LNCAP (cell line): Measurements from ENCODE around the gene TCEA3.
A peak's percentile ranks its signal among the peaks of the same experiment; 100 is the strongest.

Experiments used
- TF ChIP-seq, protein P1 (sequence below): fragments of 450-650 bp; IDR thresholded peaks from 2 replicates; pipeline ENCODE4 v1.5.1; 2017; ENCODE audit warnings: mild to moderate bottlenecking

The TCEA3 gene

DNA sequence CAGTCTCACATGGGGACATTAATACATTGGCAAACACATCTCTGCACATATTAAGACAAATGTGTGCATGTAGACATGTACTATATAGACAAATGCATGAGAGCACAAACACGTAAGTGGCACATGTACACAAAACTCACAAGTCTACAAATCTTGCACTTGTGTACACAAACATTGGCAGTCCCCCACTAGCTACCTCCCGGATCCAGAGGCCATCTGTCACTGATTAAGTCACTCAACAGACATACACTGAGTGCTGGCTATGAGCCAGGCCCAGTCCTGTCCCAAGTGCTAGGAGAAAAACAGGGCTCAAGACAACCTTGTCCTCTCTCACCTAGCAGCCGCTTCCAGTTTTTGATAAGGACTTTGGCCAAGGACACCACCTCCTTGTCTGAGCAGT lies 7.0 kb downstream of the TCEA3 start:
- TF ChIP-seq, protein P1, sequence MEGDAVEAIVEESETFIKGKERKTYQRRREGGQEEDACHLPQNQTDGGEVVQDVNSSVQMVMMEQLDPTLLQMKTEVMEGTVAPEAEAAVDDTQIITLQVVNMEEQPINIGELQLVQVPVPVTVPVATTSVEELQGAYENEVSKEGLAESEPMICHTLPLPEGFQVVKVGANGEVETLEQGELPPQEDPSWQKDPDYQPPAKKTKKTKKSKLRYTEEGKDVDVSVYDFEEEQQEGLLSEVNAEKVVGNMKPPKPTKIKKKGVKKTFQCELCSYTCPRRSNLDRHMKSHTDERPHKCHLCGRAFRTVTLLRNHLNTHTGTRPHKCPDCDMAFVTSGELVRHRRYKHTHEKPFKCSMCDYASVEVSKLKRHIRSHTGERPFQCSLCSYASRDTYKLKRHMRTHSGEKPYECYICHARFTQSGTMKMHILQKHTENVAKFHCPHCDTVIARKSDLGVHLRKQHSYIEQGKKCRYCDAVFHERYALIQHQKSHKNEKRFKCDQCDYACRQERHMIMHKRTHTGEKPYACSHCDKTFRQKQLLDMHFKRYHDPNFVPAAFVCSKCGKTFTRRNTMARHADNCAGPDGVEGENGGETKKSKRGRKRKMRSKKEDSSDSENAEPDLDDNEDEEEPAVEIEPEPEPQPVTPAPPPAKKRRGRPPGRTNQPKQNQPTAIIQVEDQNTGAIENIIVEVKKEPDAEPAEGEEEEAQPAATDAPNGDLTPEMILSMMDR: no peak

DNA sequence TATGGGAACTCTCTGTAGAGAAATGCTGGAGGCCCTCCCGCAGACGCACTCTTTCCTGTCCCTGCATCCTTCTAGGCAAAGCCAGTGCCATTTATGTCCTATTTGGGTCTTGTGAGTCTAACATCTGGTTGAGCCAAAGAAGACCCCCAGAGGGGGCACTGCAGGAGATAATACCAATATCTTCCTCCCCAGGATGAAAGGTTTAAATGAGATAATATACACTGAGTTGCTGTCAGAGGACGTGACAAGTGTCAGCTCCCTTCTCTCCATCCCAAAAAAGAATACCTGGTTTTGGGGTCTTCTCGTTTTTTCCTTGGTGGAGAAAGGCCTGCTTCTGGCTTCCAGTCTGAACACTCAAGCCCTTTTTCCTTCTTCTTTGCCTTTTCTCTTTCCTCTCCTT lies 7.6 kb downstream of the TCEA3 start:
- TF ChIP-seq, protein P1: no peak

DNA sequence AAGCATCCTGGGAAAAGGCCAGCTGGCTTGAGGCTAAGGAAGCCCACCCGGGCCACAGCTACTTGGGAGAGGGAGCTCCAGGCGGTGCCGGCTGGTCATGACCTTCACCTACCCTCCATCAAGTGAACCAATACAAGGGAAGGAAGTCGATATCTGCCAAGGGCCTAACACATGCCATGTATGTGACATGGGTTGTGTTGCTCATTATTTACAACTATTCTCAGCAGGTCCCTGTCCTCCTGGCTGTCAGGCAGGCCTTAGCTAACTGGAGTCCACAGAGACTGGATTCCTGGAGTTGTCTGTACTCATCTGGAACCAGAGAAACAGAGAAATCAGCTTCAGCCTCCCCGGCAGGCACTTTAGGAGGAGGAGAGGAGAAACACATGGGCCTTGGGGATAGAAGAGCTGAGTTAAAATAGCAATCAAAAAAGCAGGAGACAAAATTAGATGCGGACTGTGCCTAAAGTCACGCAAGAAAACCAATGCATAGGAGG lies 15.7 kb downstream of the TCEA3 start:
- TF ChIP-seq, protein P1: no peak

DNA sequence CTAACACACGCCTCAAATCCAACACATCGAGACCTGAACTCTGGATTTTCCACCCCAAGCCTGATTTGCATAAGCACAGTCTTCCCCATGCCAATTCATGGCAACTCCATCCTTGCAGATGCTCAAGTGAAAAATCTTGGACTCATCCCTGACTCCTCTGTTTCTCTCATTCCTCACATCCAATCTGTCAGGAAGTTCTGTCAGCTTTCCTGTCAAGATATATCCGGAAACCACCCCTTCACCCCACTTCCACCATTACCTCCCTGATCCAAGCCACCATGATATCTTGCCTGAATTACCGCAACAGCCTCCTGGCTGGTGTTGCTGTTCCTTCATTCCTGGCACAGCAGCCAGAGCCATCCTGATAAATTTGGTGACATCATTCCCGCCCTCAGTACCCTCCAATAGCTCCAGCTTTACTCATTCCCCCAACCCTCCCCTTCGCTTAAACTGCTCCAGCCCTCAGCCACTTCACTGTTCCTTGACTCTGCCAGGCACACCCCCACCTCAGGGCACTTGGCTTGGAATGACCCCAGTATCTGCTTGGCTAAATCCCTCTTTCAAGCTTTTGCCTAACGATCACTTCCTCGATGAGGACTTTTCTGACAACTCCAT lies 17.4 kb downstream of the TCEA3 start:
- TF ChIP-seq, protein P1: no peak

DNA sequence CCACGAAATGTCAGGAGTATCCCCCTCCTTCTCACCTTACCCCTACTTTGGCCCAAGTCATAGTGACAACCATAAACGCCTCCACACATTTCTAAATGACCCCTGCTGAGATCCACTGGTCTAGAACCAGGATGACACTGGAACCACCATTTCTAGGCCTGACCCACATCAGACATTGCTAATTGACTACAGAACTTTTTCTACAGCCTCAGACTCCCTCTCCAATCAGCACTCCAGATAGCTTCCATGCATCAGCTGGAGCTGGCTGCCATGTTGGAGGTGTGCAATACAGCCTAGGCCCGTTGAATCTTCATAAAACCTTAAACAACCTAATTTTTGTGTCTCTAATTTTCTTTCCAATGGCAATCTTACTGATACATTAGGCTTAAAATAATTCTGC lies 18.6 kb downstream of the TCEA3 start:
- TF ChIP-seq, protein P1: no peak

DNA sequence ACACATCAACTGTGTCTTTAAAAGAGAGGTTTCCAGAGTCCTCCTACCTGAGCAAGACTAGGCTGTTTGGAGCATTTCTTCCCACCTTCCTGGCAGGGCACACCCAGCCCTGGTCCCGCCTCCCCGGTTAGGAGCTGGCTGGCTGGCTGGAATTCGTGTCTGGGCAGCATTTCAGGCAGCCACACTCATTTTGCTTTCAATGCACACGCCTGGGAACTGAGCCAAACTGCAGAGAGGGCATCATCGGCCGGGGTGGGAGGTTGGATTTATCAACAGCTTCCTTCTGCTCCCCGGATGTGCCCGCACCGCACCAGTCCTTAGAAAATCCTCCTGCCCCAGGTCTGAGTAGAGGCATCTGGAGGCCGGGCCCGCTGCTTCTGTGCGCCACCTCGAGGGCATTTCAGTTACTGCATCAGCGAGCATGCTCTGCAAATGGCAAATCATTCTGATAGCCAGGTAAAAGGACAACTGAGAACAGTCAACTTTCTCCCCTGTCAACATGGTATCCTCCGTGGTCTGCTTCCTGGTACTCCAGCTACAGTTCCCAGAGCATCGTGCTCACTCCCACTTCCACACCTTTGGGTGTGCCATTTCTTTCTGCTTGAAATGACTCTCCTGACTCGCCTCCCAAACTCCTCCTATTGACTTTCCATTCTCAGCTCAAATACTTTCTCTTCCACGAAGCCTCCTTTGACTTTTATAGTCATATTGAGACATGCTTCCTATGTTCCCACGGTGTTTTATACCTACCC lies 20.6 kb downstream of the TCEA3 start:
- TF ChIP-seq, protein P1: peak; percentile 74

DNA sequence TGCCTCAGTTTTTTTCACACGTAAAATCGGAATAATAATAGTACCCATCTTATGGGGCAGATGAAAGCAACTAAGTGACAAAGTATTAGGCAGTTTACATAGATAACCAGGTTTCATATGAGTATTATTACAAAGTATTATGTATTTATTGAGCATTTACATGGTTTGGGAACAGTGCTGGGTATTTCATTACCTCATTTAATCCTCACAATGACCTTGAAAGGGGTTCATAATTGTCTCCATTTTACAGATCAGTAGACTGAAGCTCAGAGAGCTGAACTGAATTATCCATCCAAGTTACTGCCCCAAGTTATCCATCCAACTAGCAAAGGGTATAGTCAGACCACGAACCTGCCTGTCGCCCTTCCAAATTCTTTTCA lies 21.2 kb downstream of the TCEA3 start:
- TF ChIP-seq, protein P1: no peak

DNA sequence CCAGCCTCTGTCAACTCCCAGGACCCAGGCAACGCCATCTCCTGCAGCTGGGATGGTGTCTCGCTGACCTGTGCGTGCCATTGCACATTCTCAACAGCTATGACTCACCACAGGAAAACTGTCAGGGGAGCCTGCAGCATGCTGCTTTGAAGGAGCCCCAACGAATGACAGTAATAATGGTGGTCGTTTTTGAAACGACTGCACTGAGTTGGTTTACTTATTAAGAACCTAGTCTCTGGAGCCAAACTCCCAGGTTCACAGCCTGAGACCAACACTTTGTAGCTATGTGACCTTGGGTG lies 21.6 kb downstream of the TCEA3 start:
- TF ChIP-seq, protein P1: no peak
